DMS53 treated with DMSO at 0.1 percent for 48 hours (cell line): Measurements from ENCODE around the gene VASN.
A peak's percentile ranks its signal among the peaks of the same experiment; 100 is the strongest.
"Not testable (repeated sequence)": the region's sequence is repeated elsewhere in the genome, so short reads cannot be mapped to it uniquely, and the experiment has no call there.

Source experiments
- DNase-seq: peaks from one replicate; lab custom pipeline; 2025; ENCODE audit not compliant: unreplicated experiment; lab: John Stamatoyannopoulos, UW

The VASN gene

GRCh38 chr16:4336701-4337539, 34.7 kb upstream of the VASN start:
- no peak for DNase-seq

DNA sequence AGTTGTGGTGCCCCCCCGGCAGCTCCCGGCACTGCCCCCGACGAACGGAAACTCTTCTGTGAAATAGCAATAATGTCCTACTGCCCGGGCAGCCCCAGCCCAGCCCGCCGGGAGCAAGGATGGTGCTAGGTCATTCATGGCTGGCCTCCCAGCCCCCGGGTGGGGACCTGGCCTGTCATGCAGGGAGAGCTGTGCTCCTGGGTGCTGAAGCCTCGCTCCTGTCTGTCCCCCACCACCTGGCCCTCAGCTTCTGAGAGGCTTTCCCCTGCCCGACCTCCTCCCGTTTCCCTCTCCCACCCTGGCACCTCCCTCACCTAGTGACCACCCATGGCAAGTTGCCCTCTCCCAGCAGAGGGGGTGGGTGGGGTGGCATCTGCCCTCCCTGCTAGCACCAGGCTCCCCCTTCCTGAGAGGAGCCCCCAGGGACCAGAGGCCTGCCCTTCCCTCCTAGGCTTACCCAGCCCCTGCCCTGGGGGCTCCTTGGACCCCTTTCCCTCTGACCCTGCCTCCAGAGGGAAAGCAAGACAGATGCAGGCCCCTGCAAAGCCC, 34.0 kb upstream of the VASN start:
- no peak for DNase-seq

- DNase-seq: no peak
These were observed 33.5 kb upstream of the VASN start for GRCh38 chr16:4338125-4338582.

- no peak for DNase-seq
These were observed 32.8 kb upstream of the VASN start for GRCh38 chr16:4338712-4339299.

- no peak for DNase-seq
These were observed 32.2 kb upstream of the VASN start for GRCh38 chr16:4339455-4339854.

DNA sequence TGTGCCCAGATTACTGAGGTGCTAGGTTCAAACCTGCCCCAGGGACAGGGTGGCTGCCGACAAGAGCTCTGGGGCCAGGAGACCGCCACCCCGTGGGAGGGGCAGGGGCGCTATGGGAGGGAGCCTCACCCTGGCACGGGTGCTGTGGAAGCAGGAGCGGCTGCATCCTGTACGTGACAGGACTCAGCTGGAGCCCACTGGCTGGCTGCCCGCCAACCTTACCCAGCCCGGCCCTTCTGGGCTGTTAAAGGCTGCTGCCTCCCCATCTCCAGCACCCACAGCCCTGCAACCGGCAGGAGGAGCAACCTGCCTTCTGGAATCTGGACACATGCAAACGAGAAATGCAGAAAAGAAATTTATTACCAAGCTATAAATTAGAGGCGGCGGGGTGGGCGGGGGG, 31.7 kb upstream of the VASN start:
- DNase-seq: no peak

DNA sequence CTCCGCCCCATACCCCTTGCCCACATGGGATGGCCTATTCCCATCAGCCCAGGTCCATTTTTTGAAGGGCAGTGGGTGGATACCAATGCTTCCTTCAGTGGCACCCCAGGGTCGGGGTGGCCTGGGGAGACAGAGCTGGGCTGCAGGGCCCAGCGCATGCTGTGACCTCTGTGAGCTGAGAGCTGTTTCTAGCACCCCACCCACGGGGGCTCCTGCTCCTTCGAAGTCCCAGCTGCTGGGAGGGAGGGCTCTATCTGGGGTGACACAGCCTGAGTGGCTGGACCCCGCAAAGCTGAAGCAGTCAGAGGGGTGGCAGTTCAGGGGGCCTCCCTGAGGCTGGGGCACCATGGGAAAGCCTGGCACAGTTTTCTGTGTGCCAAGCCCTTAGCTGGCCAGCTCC, 31.2 kb upstream of the VASN start:
- no peak for DNase-seq

DNA sequence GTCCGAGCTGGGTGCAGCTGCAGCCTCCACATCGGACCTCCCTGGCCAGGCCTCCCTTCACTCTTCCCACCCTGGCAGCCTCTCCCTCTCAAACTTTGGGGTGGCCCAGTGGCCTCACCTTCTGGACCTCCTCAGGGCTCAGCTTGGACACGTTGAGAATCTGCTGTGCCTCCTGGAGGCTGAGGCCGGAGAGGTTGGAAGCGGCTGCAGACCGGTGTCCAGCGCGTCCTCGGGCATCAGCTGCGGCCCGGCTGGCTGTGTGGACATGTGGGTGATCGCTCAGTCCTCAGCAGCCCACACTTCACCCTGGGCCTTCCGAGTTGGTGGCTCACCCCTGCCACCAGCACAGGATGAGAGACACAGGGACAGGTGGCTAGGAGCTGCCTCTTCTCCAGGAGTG, 30.4 kb upstream of the VASN start:
- DNase-seq: no peak

DNA sequence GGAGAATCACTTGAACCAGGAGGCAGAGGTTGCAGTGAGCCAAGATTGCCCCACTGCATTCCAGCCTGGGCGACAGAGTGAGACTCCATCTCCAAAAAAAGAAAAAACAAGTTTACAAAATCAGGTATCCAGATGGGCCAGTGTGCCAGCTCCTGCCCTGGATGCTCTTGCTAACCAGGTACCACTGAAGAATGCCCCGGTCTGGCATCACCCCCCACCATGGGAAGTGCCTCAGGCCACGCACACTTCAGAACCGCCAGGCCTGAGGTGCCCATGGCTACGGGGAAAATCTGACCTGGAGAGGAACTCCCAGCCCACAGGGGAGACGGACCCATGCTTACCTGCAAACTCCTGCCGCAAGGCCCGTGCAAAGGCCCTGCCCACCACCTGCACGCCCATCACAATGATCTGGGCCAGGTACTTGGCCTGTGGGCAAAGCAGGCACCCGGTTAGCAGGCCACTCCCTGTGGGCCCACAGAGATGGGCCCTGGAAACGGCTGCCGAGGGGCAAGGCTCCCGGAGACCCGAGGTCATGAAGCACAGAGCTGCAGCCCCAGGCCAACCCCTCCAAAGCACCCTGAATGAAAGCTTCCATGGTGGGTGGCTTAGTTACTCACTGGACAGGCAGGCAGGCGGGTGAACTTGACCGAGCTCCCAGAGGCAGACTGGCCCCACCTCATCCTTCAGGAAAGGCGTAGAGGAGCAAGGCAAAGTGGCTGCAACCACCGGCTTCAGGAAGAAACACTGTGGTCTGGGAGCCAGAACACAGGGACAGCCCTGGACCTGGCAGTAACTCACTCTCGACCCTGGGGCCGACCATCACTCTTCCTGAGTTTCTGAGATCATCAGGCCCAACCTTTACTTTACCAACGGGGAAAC, 28.5 kb upstream of the VASN start:
- DNase-seq: no peak

- DNase-seq: not testable (repeated sequence)
These were observed 27.2 kb upstream of the VASN start for GRCh38 chr16:4344300-4344982.

GRCh38 chr16:4344983-4345835, 26.4 kb upstream of the VASN start:
- peak; percentile 51 for DNase-seq

GRCh38 chr16:4345836-4346781, 25.5 kb upstream of the VASN start:
- peak; percentile 42 for DNase-seq

DNA sequence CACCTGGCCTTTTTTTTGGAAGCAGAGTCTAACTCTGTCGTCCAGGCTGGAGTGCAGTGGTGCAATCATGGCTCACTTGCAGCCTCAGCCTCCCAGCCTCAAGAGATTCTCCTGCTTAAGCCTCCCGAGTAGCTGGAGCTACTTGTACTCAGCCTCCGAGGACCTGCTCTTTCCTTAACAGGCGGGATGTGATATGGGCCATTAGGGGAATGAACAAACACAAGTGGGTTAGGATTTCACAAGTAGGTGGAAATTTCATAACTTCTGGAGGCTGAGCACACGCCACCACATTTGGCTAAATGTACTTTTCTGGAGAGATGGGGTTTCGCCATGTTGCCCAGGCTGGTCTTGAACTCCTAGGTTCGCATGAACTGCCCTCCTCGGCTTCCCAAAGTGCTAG, 24.6 kb upstream of the VASN start:
- DNase-seq: no peak

DNA sequence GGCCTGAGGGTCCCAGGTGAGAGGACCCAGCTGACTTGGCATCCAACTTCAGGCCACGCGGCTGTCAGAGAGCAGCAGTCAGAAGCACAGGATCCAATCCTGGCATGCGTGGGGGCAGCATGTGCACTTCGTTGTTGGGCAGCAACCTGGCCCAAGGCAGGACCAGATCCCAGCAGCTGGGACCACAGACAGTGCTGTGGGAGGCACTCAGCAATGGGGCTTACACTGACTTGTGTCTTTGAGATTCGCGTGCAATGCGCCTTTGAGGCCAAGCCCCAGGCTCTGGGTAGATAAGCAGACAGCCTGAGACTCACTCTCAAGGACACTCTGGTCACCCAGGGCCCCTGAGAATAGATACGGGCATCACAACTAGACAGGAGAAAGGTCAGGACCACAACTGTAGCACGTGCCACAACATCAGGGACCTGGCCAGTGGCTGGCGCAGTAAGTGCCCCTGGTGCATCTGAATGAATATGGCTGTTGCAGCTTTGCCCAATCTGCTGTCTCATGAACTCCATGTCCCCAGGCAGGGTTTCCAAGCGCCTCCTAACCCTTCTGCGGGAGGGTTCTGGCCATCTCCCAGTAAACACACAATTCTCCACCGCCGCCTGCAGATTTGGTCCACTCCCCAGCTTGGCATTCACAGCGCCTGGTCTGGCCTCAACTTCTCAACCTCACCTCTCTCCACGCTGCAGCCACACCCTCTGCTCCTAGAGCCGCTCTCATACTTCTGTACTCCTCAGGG, 23.7 kb upstream of the VASN start:
- no peak for DNase-seq

GRCh38 chr16:4349332-4349731, 22.3 kb upstream of the VASN start:
- no peak for DNase-seq

GRCh38 chr16:4350365-4350786, 21.3 kb upstream of the VASN start:
- no peak for DNase-seq

DNA sequence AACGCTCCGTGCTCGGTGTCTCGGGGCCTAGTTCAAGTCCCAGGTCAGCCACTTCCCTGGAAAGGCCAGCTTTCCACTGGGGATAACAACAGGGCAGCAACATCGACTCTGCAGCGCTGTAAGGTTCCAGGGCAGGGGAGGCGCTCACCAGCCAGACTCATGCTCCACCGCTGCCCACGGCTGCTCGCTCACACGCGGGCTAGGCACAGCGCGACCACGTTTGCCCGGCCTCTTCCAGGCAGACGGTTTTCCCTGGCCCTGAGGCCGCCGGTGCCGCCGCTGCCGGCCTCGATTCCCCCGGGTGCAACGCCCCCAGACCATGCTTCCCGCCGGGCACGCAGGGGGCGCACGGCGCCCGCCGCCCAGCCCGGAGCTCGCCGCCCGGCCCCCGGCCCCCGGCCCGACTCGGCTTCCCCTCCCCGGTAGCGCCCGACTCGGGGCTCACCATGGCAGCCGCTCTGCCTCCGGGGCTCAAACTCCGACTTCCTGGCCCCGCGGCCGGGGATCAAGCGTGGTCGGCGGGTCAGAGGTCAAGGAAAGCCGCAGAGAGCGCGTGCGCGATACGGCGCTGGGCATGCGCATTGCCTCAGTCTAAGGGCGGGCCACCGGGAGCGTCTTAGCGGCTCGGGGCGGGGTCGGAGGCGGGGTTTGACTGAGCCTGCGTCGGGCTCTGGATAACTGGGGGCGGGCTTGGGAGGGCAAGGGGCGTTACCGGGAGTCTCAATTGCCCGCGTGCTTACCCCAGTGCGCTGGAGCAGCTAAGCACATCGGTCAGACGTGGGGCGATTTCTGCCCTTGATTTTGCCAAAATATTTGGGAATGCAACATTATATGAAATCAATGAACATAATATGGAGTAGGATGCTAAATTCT, 20.6 kb upstream of the VASN start, which contains the start of gene PAM16:
Gene PAM16, minus strand, starts transcription at position 535 of the 873 bp plus-strand sequence. Its CDS starts 87 bp downstream, at position 448.
- DNase-seq: peak; percentile 75
